HTR-8/SVneo (cell line): Measurements from ENCODE around the gene LCP2.

Experiments
- DNase-seq: peaks from one replicate; pipeline ENCODE4 v3.0.0; 2011; ENCODE audit warnings: low spot score, mixed read lengths; ENCODE audit not compliant: insufficient read length
- FAIRE-seq: peaks from 2 replicates; lab custom pipeline; 2011; peaks lifted over from hg19 to GRCh38; lab: Jason Lieb, UNC

Gene LCP2

DNA sequence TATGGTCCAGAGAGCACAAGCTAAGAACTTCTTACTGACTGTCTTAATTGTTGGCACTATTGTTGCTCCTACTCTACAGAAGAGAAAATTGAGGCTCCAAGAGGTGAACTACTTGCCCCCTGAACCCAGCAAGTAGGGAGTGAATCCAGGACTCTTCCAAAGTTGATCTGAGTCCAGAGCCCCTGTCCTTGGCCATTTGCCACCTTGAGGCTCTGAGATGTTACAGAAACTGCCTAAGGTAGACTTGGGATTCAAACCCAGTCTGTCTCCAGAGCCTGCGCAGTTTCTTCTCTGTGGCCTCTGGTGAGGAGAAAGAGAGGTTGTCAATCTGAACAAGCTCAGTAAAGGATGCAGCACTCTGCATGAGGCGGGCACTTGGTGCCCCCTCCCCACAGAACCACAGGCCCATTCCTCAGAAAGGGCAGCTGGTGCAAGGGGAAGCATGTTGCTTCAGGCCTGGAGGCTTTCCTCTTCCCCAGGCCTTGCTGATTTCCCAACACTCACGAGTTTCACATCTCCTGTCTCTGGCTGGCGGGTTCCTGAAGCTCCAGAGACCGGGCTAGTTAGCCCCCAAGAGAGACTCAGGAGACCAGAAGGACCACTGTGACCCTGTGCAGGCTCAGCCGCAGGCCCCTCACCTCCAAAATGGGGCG lies 2.9 kb upstream of the LCP2 start:
- FAIRE-seq, result no peak

DNA sequence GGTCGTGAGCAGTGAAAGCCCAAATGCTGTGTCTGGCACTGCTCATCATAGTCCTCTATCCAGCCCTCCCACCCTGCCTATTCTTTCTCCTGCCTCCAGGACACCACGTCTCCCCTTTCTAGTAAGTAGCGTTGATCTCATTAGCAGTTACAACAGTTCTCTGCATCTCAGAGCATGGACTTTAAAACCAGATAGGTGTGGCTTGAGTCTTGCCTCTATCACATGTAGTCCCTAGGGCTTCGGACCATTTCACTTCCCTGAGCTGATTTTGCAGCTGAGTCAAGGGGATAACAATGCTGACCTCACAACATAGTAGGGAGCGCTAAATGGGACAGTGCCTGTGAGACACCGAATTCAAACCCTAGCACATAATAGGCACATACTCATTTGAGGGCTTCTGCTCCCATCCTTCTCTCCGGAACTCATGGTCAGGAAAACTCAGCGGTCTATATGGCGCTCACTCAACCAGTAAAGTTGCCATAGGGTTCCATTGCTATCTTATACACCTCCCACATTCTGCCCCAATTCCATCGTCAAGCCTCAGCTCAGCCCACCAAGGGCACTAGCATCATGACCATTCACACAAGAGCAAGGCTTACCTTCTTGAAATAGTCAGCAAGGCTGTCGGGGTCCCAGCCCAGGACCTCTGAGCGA lies 515 bp downstream of the LCP2 start:
- no peak for DNase-seq
- FAIRE-seq, result no peak

More for the DNA sequence above, 2.9 kb upstream of the LCP2 start:
- no peak for DNase-seq

DNA sequence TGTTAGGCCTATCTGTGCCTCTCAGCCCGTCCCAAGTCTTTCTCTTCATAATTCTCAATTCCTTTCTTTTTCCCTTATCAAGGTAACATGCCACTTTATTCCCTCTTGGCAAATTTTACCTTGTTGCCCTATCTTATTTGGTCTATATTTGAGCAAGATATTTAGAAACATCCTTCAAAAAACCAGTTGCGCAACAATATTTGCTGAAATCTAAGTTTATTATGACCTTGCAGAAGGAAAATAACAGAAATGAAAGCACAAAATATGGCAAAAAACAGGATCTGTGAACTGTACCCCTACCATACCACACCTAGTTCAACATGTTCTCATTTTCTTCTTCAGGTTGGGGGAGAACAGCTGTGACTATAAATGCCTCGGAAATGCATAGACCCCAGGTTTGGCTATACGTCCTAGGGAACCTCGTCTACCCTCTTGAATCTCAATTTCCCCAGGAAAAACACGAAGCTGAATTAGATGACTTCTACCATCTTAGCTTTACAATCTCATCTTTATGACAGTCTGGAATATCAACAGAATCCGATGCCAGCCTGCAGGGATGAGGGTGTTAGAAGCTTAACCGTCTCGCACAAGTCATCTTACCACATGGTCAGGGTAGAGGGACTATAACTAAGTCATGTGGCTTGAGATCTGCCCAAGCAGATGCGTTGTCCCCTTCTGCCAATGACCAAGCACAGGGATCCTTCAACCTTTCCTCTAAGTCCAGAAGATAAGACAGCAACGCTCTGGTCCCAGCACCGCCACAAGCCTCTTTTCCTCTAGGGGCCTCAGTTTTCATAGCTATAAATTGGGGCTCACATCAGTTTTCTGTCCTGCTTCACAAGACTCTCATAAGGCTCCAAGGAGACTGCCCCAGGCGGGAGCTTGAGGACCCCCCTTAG lies 1.3 kb downstream of the LCP2 start:
- FAIRE-seq, result no peak
- no peak for DNase-seq

DNA sequence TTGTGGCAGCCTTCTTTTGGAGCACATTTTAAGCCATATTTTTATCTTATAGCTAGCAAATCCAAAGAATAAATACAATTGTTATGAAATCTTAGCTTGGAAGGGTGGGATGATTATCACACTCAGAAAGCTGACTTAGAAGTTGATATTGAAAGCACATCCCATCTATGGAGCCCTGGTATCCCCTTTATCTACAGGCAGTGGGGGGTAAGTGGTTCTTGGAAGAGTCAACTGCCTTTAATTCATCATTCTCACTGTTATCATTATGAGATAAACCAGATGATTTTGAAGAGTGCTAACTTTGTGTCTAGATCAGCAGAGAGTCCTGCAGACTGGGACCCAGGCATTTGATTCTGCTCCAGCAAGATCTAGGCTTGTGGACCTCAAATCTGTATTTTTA lies 3.0 kb downstream of the LCP2 start:
- DNase-seq, result no peak
- no peak for FAIRE-seq

DNA sequence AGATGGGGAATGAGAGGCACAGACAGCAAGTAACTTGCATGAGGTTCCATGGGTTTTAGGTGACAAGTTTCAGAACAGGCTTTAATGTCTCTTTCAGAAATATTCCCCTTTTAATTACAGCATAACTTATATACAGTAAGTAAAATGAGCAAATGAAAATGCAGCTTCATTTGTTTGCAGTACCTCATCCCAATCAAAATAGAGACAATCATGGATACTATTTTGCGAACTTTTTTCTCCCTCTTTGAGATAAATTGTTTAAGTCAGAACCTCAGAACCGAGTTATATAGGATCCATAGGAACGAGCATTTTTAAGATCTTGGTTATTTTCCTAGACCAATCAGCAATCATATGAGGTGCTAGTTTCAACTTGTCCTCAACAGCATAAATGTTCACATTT lies 3.5 kb downstream of the LCP2 start:
- DNase-seq (no peak), FAIRE-seq (no peak)

DNA sequence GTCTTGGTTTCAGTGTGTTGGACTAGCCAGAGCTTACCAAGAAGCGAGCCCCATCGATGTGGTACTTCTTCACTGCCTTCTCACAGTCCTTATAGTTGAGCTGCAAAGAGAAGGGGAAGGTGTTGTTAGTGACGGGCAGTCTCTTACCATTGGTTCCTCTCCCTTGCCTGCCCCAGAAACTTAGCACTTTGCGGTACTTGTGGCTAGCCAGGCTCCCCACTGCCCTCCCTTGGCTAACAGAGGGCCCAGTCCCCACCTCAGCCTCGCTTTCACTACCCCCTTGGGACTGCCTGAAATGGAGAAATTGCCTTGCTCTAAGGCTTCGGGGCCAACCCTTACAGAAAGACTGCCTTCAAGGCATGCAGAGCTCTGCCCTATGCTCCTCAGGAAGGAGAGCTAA lies 4.3 kb downstream of the LCP2 start:
- no peak for FAIRE-seq
- no peak for DNase-seq

DNA sequence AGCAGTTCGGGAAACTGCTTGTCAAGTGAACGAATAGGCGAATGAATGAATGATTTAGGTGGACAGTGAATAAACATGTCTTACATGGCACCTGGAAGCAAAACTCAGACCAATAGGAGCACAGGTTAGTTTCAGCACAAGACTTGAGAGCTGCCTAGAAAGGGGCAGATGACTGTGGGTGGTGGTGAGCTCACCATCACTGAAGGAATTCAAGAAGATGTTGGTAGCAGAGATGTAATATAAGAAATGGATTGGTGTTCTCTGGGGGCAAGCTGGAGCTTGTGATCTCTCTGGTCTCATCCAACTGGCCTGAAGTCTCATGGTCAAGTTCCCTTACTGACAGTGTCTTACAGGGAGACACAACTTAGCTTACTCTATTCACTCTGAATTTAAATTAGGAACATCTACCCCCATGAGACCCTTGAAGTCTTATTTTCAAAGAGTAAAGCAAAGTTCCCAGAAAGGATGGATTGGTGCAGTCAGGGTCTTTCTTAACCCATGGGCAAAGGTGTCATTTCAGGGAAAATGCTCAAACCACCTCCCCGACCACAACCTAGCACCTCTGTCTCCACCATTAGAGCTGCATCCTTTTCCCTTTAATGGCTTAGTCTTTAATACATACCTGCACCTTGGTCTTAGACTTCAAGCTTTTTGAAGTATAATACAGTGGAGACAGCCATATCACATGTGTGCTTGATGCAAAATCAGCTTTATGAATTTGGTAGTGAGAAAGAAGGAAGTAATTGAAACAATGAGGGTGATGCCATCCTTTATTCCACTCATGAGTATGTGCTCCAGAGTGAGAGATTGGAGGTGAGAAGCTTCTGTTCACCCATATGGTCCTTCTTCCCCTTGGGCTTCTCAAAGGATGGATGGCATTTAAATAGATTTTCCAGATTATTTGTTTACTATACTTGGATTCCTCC lies 5.1 kb downstream of the LCP2 start:
- no peak for FAIRE-seq
- no peak for DNase-seq

DNA sequence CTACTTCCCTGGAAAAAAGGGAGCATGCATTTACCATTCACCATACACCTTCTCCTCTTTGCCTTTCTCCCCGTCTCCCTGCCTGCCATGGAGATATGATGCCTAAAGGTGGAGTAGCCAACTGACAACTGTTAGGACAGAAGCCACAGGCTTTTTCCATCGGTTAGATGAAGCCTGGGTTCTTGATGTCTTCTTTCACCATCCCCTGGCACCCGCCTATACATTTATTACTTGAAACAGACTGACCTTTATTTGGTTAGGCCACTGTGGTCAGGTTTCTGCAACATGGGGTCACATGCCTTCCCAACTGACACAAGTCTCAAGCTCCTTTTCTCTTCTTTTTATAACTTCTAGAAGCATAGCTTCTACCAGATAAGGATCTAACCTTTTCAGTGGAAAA lies 7.1 kb downstream of the LCP2 start:
- DNase-seq (no peak), FAIRE-seq (no peak)

DNA sequence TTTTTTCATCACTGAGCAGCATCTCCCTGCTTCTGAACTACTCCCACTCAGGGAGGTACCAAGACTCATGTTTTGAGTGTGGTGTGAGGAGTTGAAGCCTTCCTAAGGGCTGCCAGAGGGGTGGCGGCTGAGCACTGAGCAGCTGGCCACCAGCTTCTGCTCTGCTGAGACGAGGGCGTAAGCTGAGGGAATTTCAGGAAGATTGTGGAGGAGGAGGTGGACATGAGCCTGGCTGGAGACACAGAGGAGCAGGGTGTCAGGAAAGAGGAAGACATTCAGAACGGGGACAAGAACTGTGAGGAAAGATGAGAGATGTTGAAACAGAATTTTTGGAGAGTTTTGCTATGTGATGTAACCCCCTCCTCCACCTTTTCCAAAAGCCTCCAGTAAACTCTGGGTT lies 7.8 kb downstream of the LCP2 start:
- FAIRE-seq (no peak), DNase-seq (no peak)

DNA sequence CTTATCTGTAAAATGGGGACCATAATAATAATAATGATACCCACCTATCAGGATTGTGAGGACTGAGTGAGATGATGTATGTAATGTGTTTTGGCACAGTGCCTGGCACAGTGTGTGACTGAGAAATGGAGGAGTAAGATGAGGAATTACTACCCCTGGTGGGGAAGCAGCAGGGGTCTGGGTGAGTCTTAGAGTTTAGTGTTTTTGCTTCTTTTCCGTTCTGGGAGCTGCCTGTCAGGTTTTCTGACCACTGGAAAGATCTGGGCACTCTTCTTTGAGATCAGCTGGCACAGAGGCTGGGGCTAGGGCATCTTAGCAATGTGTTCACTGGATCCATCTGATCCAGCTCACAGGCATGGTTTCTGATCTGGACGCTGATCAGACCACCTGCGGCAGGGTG lies 8.5 kb downstream of the LCP2 start:
- FAIRE-seq, result no peak

DNA sequence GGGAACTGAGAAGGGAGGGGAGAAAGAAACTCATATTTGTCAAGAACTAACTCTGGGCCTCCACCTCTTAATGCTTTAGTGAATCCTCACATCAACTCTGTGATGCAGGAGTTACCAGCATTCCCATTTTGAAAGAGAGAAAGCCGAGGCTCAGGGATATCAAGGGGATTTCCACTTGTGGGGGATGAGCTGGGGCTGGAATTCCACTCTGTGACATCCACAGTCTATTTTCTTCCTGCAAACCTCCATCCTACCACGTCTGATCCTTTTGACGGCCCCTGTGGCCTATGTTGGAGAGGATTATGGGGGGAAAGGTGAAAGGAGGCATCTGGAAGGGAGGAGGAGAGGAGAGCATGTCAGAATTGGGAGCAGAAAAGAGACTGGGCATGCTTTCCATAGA lies 9.0 kb downstream of the LCP2 start:
- no peak for DNase-seq
- no peak for FAIRE-seq

More for the DNA sequence above, 8.5 kb downstream of the LCP2 start:
- DNase-seq, result no peak

DNA sequence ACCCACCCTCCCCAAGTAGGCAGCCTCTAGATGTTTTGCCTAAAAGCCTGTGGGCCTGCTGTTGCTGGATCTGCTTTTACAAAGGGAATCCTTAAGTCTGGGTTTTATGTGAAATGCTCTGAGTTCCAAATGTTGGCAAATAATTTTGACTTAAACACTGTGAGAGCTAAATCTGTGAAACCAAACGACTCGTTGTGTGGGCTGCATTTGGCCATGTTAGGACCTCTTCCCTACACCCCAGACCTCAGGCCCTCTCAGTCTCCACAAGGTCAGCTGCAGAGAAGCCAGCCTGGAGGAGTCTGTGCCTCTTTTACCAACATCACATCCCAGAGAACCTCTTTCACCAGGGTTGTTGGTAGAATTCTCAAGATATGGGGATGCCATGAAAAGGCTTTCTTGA lies 9.4 kb downstream of the LCP2 start:
- no peak for FAIRE-seq

DNA sequence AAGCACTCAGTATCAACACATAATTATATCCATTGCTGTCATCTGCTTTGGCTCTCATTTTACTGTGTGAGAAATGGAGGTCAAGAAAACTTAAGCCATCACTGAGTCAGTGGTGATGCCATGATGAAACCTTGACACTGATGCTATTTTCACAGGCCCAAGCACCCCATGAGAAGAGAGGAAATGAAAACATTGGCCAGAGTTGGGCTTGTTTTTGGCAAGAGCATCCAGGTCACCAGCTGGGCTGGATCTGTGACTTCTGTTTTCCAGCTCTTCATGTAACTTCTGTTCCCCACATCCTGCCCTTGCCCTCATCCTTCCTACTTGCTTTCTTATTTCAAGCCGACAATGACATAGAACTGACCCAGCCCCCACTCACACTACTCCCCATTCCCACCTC lies 10.0 kb downstream of the LCP2 start:
- DNase-seq, result no peak
- no peak for FAIRE-seq

More for the DNA sequence above, 9.4 kb downstream of the LCP2 start:
- no peak for DNase-seq

DNA sequence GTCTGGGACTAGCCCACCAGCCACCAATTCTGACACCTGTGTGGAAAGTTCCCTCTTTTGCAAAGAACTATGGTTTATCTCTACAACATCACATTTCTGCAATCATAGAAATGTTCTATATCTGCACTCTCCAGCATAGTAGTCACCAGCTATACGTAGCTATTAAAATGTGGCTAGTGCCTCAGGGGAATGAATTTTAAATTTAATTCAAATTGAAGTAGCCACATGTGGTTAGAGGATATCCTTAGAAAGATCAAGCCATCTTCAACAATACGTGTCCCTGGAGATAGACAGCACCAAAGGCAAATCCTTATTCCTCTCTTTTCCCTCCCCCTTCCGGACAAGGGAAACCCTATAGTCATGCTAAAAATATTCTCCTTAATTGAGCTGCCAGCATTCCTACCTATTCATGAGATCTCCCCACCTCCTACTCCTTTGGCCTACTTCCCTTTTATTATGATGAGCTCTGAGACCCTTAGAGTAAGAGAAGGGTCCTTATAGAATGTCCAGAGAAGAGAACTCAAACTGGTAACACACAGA lies 11.1 kb downstream of the LCP2 start:
- DNase-seq, result no peak
- FAIRE-seq, result no peak

DNA sequence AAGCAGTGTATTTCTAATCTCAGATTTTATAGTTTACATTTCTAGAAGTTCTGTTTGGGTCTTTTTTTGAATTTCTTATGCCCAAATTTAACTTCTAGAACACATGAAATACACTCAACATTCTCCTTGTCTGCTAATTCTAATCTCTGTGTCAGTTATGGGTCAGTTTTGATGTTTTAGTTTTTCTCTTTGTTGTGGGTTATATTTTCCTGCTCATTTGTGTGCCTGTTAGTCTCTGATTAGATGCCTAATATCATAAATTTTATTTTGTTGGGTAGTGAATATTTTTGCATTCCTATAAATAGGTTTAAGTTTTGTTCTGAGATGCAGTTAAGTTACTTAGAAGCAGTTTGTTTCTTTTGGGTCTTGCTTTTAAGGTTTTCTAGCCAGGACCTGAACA lies 12.4 kb downstream of the LCP2 start:
- FAIRE-seq, result no peak
- DNase-seq, result no peak

DNA sequence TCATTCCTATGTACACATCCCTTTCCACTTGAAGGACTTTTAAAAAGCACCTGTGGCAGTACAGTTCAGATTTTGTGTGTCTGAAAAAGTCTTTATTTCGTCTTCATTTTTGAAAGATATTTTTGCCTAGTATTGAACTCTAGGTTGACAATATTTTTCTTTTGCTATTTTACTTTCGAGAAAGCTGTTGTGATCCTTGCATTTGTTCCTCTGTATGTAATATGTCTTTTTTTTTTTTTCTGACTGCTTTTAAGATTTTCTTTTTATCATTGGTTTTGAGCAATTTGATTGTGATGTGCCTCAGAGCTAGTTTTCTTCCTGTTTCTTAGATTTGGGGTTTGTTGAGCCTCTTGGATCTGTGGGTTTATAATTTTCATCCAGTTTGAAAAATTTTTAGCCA lies 13.3 kb downstream of the LCP2 start:
- DNase-seq (no peak), FAIRE-seq (no peak)

DNA sequence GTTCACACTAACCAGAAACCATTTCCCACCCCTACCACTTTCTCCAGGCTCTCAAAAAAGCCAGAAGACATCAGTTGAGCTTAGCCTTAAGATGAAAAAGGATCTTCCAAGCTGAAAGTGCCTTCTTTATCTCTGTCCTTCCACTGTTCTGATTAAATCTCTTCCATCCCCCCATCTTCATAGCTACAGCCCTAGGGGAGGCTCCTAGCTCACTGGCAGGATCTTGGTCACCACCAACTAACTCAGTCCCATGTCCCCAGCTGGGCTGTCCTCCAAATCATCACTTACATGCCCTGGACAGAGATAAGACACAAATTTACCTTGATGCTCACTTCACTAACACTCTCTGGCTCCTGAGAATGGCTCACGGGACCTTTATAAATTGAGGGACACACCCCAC lies 14.3 kb downstream of the LCP2 start:
- FAIRE-seq (no peak), DNase-seq (no peak)

DNA sequence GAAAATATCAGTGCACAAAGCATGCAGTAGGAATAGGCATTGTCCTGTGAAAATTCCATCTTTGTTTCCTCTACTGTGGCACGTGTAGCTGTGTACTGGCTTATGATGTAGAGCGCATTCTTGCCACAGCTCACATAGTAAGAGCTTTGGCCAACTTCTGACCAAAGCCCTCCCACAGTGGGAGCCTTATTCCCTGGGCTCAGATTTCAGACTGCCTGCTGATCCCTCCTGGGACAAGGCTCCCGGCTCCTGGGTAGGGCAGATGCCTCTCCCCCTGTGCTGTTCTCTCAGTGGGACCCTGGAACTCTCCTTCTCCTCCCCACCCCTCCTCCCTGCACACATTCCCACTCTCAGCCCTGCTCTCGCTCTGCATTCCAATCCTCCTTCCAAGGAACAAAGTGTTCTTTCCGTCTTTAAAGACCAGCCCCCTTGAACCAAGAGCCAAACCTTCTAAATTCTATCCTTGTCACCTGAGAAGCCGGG lies 17.5 kb downstream of the LCP2 start:
- FAIRE-seq (no peak), DNase-seq (no peak)

DNA sequence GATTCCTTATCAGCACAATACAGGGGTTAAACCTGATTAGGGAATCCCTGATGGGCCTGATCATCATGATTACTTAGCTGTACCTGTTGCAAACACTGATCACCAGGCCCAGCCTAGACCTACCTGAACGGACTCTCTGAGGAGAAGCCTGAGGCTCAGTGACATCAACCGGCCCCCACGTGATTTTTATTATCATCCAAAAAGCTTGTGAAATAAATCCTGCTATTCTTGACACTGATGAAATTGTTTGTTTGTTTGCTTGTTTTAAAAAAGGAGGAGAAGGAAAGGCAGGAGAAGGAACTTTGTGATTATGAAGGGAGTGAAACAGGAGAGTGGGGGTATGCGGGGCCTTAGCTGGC lies 18.1 kb downstream of the LCP2 start:
- no peak for FAIRE-seq
- no peak for DNase-seq
